Esophagus muscularis mucosa (tissue), 4 donors: ENCODE results near the gene SLC41A1. TPM values are rescaled to one million over a fixed set of nuclear protein-coding genes. Genes with fewer than 3 reads are reported as not detected.

ENCODE experiments used
- DNase-seq: peaks from one replicate; pipeline ENCODE4 v3.0.0-alpha.2; 2017; ENCODE audit errors: extremely low spot score
- H3K27ac ChIP-seq, 4 donors: fragments of 200-600 bp; sonication (generic); replicated peaks in 1 of 4; 1 replicate in 3 of 4; 2 replicates in 1 of 4; pipeline ENCODE4 v1.5.1; 2016 to 2019; ENCODE audit warnings: mild to moderate bottlenecking in 1 of 4
- H3K27me3 ChIP-seq, 4 donors: fragments of 200-600 bp; sonication (generic); one replicate each; pipeline versions ENCODE4 v1.5.1 to v1.6.0; 2016 to 2019
- H3K36me3 ChIP-seq, 4 donors: fragments of 200-600 bp; sonication (generic); one replicate each; pipeline ENCODE4 v1.5.1; 2016 to 2019
- H3K4me1 ChIP-seq, 4 donors: fragments of 200-600 bp; sonication (generic); one replicate each; pipeline ENCODE4 v1.5.1; 2016 to 2019
- H3K4me3 ChIP-seq, 4 donors: fragments of 200-600 bp; sonication (generic); 1 replicate in 2 of 4; 2 replicates in 2 of 4; pipeline ENCODE4 v1.5.1; 2016 to 2019; ENCODE audit warnings: mild to moderate bottlenecking in 4 of 4, moderate library complexity in 1 of 4
- H3K9me3 ChIP-seq, 4 donors: fragments of 200-600 bp; sonication (generic); 1 replicate in 3 of 4; 2 replicates in 1 of 4; pipeline ENCODE4 v1.5.1; 2016 to 2019
- EP300 ChIP-seq: sonication (generic); formaldehyde crosslinking; IDR thresholded peaks from one replicate; pipeline ENCODE4 v1.6.1; 2017; ENCODE audit warnings: antibody characterized with exemption
- POLR2A ChIP-seq: fragments of 450-650 bp; IDR thresholded peaks from one replicate; pipeline ENCODE4 v1.6.1; 2017; ENCODE audit warnings: antibody characterized with exemption, moderate library complexity, mild to moderate bottlenecking, low read depth
- POLR2AphosphoS5 ChIP-seq, 2 donors: sonication (generic); formaldehyde crosslinking; IDR thresholded peaks; one replicate each; pipeline ENCODE4 v1.6.1; 2017; ENCODE audit warnings: antibody characterized with exemption in 2 of 2
- WGBS: methylation state at CpG from one replicate; pipeline ENCODE4 v1.1.5; 2018; 5-methylcytosine and 5-hydroxymethylcytosine counted together
- intact Hi-C: fragments of 100-400 bp; cut with DNase I; formaldehyde crosslinking; loops from one replicate; pipeline ENCODE4 v1.15.1; 2023
- total RNA-seq, 4 donors: library from RNA; depleted of rRNA; stranded (reverse); fragments of >200 nt; gene quantifications; one replicate each; pipeline versions ENCODE4 v1.1.0 to v1.2.1, GENCODE V29; 2016
- TF ChIP-seq, protein P1 (sequence below), 3 experiments: fragments of 200-600 bp in 2 of 3; fragments of 450-650 bp in 1 of 3; sonication (generic) in 2 of 3; IDR thresholded peaks; one replicate each; pipeline ENCODE4 v1.5.1; 2017 to 2019; ENCODE audit warnings: antibody characterized with exemption in 3 of 3, mild to moderate bottlenecking in 2 of 3, moderate library complexity in 1 of 3

The SLC41A1 gene
- total RNA-seq, 4 donors from 2014 or later, result 22.4 to 37.1 (median 30.6) TPM

DNA sequence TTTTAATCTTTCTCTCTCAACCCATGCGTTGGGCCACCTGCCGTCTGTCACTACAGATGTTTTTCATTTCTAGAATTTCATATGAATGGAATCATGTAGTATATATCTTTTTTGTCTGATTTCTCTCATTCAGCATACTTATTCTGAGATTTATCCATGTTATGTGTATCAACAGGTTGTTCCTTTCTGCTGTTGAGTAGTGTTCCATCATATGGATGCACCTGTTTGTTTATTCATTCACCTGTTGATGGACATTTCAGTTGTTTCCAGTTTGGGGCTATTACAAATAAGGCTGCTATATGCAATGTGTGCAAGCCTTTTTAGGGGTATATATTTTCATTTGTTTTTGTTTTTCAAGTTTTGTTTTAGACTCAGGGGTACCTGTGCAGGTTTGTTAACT is 9.4 kb upstream of the SLC41A1 start:
- H3K9me3 ChIP-seq, result no peaks in the 10 kb centered on the region
- 74% methylated on average over 2 of the region's 2 CpGs for WGBS
- H3K27ac ChIP-seq, result no peak overlapping the region
- no peaks in the 10 kb centered on the region for H3K36me3 ChIP-seq
- no peak overlapping the region for H3K4me3 ChIP-seq
- no peak for DNase-seq
- TF ChIP-seq, protein P1, sequence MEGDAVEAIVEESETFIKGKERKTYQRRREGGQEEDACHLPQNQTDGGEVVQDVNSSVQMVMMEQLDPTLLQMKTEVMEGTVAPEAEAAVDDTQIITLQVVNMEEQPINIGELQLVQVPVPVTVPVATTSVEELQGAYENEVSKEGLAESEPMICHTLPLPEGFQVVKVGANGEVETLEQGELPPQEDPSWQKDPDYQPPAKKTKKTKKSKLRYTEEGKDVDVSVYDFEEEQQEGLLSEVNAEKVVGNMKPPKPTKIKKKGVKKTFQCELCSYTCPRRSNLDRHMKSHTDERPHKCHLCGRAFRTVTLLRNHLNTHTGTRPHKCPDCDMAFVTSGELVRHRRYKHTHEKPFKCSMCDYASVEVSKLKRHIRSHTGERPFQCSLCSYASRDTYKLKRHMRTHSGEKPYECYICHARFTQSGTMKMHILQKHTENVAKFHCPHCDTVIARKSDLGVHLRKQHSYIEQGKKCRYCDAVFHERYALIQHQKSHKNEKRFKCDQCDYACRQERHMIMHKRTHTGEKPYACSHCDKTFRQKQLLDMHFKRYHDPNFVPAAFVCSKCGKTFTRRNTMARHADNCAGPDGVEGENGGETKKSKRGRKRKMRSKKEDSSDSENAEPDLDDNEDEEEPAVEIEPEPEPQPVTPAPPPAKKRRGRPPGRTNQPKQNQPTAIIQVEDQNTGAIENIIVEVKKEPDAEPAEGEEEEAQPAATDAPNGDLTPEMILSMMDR (IDR thresholded peaks at IDR 0.05), result no peak
- TF ChIP-seq EP300, result no peak
- TF ChIP-seq POLR2A, result no peak
- TF ChIP-seq POLR2AphosphoS5 (IDR thresholded peaks at IDR 0.05), result no peak
- peaks cover 0 to 8% (median 4%) of the 10 kb centered on the region in 4 donors for H3K4me1 ChIP-seq
- no peaks in the 10 kb centered on the region for H3K27me3 ChIP-seq
- intact Hi-C loops, result no loop called here

DNA sequence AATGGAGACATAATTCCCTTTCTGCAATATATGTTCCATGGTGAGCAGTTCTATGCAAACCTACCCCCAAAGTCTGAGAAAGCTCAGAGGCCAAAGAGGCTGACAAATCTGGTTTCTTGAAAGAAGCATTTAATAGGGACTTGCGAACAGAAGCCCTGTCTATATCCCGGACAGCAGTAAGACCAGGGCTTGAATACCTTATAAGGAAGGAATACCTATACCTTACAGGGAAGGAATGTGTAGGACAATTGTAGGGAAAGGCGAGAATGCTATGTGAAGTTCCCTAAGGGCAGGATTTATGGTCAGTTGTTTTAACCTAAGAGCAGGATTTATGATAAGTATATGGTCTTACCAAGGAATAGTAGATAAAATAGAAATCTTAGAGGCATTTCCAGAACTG is 5.0 kb upstream of the SLC41A1 start:
- intact Hi-C loops, result no loop called here
- Histone ChIP-seq H3K9me3 (no peaks in the 10 kb centered on the region), H3K27me3 (no peaks in the 10 kb centered on the region), H3K4me3 (no peak overlapping the region), H3K36me3 (no peaks in the 10 kb centered on the region), H3K4me1 (peaks cover 9 to 14% (median 12%) of the 10 kb centered on the region in 4 donors), H3K27ac (no peak overlapping the region)
- TF ChIP-seq EP300, result no peak
- DNase-seq, result no peak
- WGBS, result 92% methylated on average over 3 of the region's 3 CpGs

DNA sequence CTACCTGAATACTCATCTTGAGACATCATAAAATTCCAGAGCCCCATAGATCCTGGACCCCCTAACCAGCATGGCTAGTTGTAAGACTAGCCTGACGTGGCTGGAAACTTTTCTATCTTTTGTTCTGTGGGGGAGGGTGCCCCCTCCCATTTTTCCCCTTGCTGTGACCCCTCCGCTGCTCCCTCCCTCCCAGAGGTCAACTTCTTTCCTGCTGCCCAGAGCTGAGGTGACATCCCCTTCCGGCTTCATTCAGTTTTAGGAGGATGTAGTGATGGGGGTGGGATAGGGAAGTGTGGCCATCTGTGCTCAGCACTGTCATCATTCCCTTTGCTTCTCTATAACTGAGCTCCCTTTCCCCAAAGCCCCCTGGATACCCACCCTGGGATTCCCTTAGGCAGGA is 4.4 kb upstream of the SLC41A1 start:
- WGBS, result 86% methylated on average over 3 of the region's 3 CpGs
- intact Hi-C loops, result no loop called here

DNA sequence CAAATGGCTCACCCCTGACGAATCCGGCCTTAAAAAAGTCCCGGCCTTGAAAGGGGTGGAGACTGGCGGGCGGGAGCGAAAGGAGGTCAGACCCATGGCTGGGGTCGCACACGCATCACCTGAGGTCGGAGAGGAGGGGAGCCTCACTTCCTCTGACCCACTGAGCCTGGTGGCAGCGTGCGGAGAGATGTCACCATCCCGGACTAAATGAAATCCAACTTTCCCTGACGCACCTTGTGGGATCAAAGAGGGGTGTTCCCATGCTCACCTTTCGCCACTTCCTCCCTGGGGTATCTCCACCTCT is 709 bp upstream of the SLC41A1 start:
- peak overlapping the region; percentile 73 to 96 (median 92) for H3K4me3 ChIP-seq

More for the DNA sequence above, 4.4 kb upstream of the SLC41A1 start:
- Histone ChIP-seq H3K4me3 (no peak overlapping the region), H3K9me3 (no peaks in the 10 kb centered on the region), H3K27ac (no peak overlapping the region), H3K4me1 (peaks cover 9 to 15% (median 12%) of the 10 kb centered on the region in 4 donors), H3K27me3 (no peaks in the 10 kb centered on the region), H3K36me3 (no peaks in the 10 kb centered on the region)
- no peak for DNase-seq
- no peak for TF ChIP-seq POLR2AphosphoS5 (IDR thresholded peaks at IDR 0.05)
- TF ChIP-seq, protein P1 (IDR thresholded peaks at IDR 0.05), result no peak
- TF ChIP-seq EP300, result no peak
- TF ChIP-seq POLR2A, result no peak

DNA sequence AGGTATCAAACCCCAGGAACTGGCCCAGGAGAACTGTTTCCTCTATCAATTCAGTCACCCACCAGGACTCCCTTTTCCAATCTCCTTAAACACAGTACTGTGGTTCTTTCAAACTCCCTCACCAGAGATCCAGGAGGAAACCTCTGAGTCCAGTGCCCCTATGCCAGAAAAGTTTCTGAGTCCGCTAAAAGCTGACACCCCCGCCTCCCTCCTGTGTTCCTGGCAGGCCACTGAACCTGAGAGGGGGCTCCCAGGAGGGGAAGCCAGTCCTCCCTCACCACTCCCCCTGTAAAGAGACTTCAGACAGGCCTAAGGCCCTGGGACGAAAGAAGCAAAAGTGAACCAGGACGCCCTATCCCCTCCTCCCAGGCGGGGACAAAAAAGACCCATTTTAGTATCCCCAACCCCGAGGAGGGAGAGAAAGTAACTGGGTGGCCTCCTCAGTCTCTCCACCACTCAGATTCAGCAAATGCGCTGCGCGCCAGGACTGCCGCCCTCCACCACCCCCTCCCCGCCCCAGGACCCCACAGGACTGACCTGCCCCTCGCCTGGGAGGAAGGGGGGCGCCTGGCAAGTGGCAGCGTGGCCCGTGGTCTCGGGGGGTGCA is 624 bp downstream of the SLC41A1 start:
- H3K4me1 ChIP-seq, result peaks cover 35 to 65% (median 59%) of the 10 kb centered on the region in 4 donors
- H3K9me3 ChIP-seq, result no peaks in the 10 kb centered on the region
- WGBS, result 5% methylated on average over 6 of the region's 16 CpGs
- DNase-seq, result no peak
- peak overlapping the region; percentile 92 to 98 (median 92) for H3K27ac ChIP-seq
- intact Hi-C loops, result no loop called here
- TF ChIP-seq POLR2AphosphoS5 (IDR thresholded peaks at IDR 0.05) (no peak), EP300 (no peak), POLR2A (no peak)
- TF ChIP-seq, protein P1 (IDR thresholded peaks at IDR 0.05), result no peak
- H3K27me3 ChIP-seq, result no peaks in the 10 kb centered on the region
- H3K4me3 ChIP-seq, result peak overlapping the region; percentile 73 to 96 (median 92)
- peaks cover 0 to 22% (median 16%) of the 10 kb centered on the region in 4 donors for H3K36me3 ChIP-seq

More for the DNA sequence above, 709 bp upstream of the SLC41A1 start:
- H3K36me3 ChIP-seq, result peaks cover 0 to 20% (median 13%) of the 10 kb centered on the region in 4 donors
- DNase-seq, result no peak
- H3K9me3 ChIP-seq, result no peaks in the 10 kb centered on the region
- WGBS, result 22% methylated on average over 5 of the region's 14 CpGs
- H3K27me3 ChIP-seq, result no peaks in the 10 kb centered on the region
- intact Hi-C loops, result loop anchor here (1.0 kb wide), 1 partner anchor 63 kb away; the partner anchor contains the start of gene NUCKS1
- TF ChIP-seq POLR2A (no peak), EP300 (no peak), POLR2AphosphoS5 (IDR thresholded peaks at IDR 0.05) (no peak)
- TF ChIP-seq, protein P1 (IDR thresholded peaks at IDR 0.05), result no peak
- H3K27ac ChIP-seq, result peak overlapping the region; percentile 92 to 98 (median 92)
- peaks cover 31 to 52% (median 49%) of the 10 kb centered on the region in 4 donors for H3K4me1 ChIP-seq
